HepG2 (cell line): Measurements from ENCODE around the gene ZBTB21. TPM values are rescaled to one million over a fixed set of nuclear protein-coding genes. Genes with fewer than 3 reads are reported as not detected.
A peak's percentile ranks its signal among the peaks of the same experiment; 100 is the strongest.

Experiments
- BORCS8-MEF2B ChIP-seq: sonication (generic); formaldehyde crosslinking; IDR thresholded peaks from 2 replicates; pipeline ENCODE4 v1.8.0; 2022; ENCODE audit warnings: mild to moderate bottlenecking, missing genetic modification reagents
- DR1 ChIP-seq: sonication (generic); formaldehyde crosslinking; IDR thresholded peaks from 2 replicates; pipeline ENCODE4 v1.8.0; 2021; ENCODE audit warnings: mild to moderate bottlenecking, missing genetic modification reagents, inconsistent platforms
- EHMT2 ChIP-seq: fragments of 200-600 bp; sonication (generic); IDR thresholded peaks from 2 replicates; pipeline ENCODE4 v1.7.0; 2017; ENCODE audit warnings: antibody characterized with exemption, low read depth, low read length, borderline replicate concordance
- FLYWCH1 ChIP-seq: sonication (generic); formaldehyde crosslinking; IDR thresholded peaks from 2 replicates; pipeline ENCODE4 v1.8.1; 2023; ENCODE audit warnings: mild to moderate bottlenecking, missing genetic modification reagents
- FOXO1 ChIP-seq: sonication (generic); formaldehyde crosslinking; IDR thresholded peaks from 2 replicates; pipeline ENCODE4 v1.4.0; 2020; ENCODE audit warnings: missing genetic modification reagents
- HNRNPH1 ChIP-seq: fragments of 200-400 bp; formaldehyde crosslinking; optimal IDR thresholded peaks from 2 replicates; pipeline ENCODE3; 2017; ENCODE audit warnings: mild to moderate bottlenecking, low read depth, low read length
- HOXA7 ChIP-seq: sonication (generic); formaldehyde crosslinking; IDR thresholded peaks from 2 replicates; pipeline ENCODE4 v1.8.1; 2022; ENCODE audit warnings: mild to moderate bottlenecking, missing genetic modification reagents, moderate library complexity
- ISL2 ChIP-seq: sonication (generic); formaldehyde crosslinking; IDR thresholded peaks from 2 replicates; pipeline ENCODE4 v1.5.0; 2020; ENCODE audit warnings: missing genetic modification reagents
- JUN ChIP-seq: sonication (generic); formaldehyde crosslinking; IDR thresholded peaks from 2 replicates; pipeline ENCODE4 v1.4.0; 2020; ENCODE audit warnings: mild to moderate bottlenecking, missing genetic modification reagents
- MED1 ChIP-seq: sonication (generic); formaldehyde crosslinking; IDR thresholded peaks from 2 replicates; pipeline ENCODE4 v1.4.0; 2020; ENCODE audit warnings: missing genetic modification reagents
- MTF1 ChIP-seq: sonication (generic); formaldehyde crosslinking; IDR thresholded peaks from 2 replicates; pipeline ENCODE4 v1.5.0; 2020; ENCODE audit warnings: missing genetic modification reagents
- ZIK1 ChIP-seq: sonication (generic); formaldehyde crosslinking; IDR thresholded peaks from 2 replicates; pipeline ENCODE4 v1.5.0; 2020; ENCODE audit warnings: mild to moderate bottlenecking, low read depth, missing genetic modification reagents, borderline replicate concordance
- ZNF160 ChIP-seq: sonication (generic); formaldehyde crosslinking; IDR thresholded peaks from 2 replicates; pipeline ENCODE4 v1.8.0; 2022; ENCODE audit warnings: mild to moderate bottlenecking, inconsistent platforms, missing genetic modification reagents
- ZNF34 ChIP-seq: sonication (generic); formaldehyde crosslinking; IDR thresholded peaks from 2 replicates; pipeline ENCODE4 v1.4.0; 2020; ENCODE audit warnings: mild to moderate bottlenecking, missing genetic modification reagents, borderline replicate concordance
- ZNF776 ChIP-seq: sonication (generic); formaldehyde crosslinking; IDR thresholded peaks from 2 replicates; pipeline ENCODE4 v1.4.0; 2020; ENCODE audit warnings: mild to moderate bottlenecking, missing genetic modification reagents
- ZSCAN9 ChIP-seq: IDR thresholded peaks from 2 replicates; pipeline ENCODE4 v1.6.1; 2016; ENCODE audit warnings: borderline replicate concordance
- polyA plus RNA-seq, 8 experiments: library from polyadenylated mRNA; depleted of rRNA in 3 of 8; stranded (reverse) in 7 of 8; unstranded in 1 of 8; fragments of >200 nt; fragmentation: Illumina TruSeq in 4 of 8; extraction: Trizol in 4 of 8; gene quantifications; 2 replicates each; pipeline versions ENCODE4 v1.2.1 to v1.2.3, GENCODE V29; 2011 to 2016; ENCODE audit warnings: low read depth in 4 of 8, missing spikeins in 1 of 8, mixed read lengths in 1 of 8; ENCODE audit not compliant: insufficient read depth in 1 of 8
- total RNA-seq, 5 experiments: library from RNA; depleted of rRNA; stranded (reverse); fragments of >200 nt; fragmentation: Illumina TruSeq; extraction: Trizol; gene quantifications; 2 replicates each; pipeline ENCODE4 v1.2.3, GENCODE V29; 2016; ENCODE audit warnings: low read depth in 1 of 5
- TF ChIP-seq, protein P1 (sequence below): sonication (generic); formaldehyde crosslinking; IDR thresholded peaks from 2 replicates; pipeline ENCODE4 v1.5.0; 2020; ENCODE audit warnings: missing genetic modification reagents
- TF ChIP-seq, protein P2 (sequence below): sonication (generic); formaldehyde crosslinking; IDR thresholded peaks from 2 replicates; pipeline ENCODE4 v1.8.0; 2022; ENCODE audit warnings: mild to moderate bottlenecking, missing genetic modification reagents
- TF ChIP-seq, protein P3 (sequence below): IDR thresholded peaks from 2 replicates; pipeline ENCODE4 v1.6.1; 2016; ENCODE audit warnings: mild to moderate bottlenecking
- TF ChIP-seq, protein P4 (sequence below): sonication (generic); formaldehyde crosslinking; IDR thresholded peaks from 2 replicates; pipeline ENCODE4 v1.5.1; 2020; ENCODE audit warnings: mild to moderate bottlenecking, missing genetic modification reagents
- TF ChIP-seq, protein P5 (sequence below): IDR thresholded peaks from 2 replicates; pipeline ENCODE4 v1.6.1; 2016; ENCODE audit warnings: low read depth, borderline replicate concordance

The ZBTB21 gene
- total and polyA plus RNA-seq, 2 of the 13 experiments (the other 11 are each of a cell fraction or from before 2014, with no cell fraction given): 4.5 to 6.1 TPM

DNA sequence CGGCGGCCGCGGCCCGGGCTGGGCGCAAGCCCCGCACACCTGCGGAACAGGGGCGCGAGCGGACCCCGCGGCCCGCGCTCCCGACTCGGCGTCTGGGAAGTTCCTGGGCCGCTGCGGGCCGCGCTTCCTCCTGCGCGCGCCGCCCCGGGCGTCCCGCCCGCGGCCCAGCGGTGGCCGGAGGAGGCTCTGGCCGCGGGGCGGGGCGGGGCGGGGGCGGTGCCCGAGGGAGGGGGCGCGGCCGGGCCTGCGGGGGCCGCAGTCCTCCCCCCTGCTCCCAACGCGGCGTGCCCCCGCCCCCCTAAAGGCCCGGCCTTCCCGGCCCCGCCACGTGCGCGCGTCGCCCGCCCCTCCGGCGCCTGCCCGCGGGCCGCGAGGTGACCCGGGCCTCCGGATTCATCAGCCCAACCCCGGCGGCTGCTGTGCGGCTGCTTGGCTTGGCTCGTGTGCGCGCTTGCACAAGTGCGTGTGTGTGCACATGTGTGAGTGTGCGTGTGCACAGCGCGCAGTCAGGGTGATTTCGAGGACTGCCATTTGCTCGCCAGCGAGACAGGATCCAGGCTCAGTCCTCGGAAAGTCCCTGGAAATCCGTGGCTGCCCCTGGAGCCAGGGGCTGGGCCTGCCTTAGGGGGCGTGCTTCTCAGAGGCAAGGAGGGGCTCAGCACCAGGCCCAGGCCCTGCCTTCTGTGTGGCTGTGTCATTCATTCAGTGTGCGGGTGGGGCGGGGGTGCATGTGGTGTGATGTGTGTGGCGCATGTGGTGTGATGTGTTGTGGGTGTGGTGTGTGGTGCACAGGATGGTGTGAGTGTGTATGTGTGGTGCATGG is 56.1 kb downstream of the ZBTB21 start, which contains the start of gene C2CD2 (continued):
- TF ChIP-seq, protein P1, sequence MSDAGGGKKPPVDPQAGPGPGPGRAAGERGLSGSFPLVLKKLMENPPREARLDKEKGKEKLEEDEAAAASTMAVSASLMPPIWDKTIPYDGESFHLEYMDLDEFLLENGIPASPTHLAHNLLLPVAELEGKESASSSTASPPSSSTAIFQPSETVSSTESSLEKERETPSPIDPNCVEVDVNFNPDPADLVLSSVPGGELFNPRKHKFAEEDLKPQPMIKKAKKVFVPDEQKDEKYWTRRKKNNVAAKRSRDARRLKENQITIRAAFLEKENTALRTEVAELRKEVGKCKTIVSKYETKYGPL (CRISPR knock-in tag): 0 out of 2 replicates have a peak, but pooled peaks have one; percentile 40
- TF ChIP-seq ZSCAN9 (no peak), EHMT2 (no peak), ZNF34 (CRISPR knock-in tag) (0 out of 2 replicates have a peak, but pooled peaks have one; percentile 20), JUN (CRISPR knock-in tag) (no peak), ZNF776 (CRISPR knock-in tag) (no peak), ZIK1 (CRISPR knock-in tag) (0 out of 2 replicates have a peak, but pooled peaks have one; percentile 53), MED1 (no peak), HOXA7 (CRISPR knock-in tag) (no peak), FOXO1 (CRISPR knock-in tag) (no peak), FLYWCH1 (peak; percentile 81; the same call in 1 of the 2 replicates), HNRNPH1 (no peak), ISL2 (CRISPR knock-in tag) (no peak), MTF1 (CRISPR knock-in tag) (0 out of 2 replicates have a peak, but pooled peaks have one; percentile 23), ZNF160 (CRISPR knock-in tag) (no peak; the same call in 1 of the 2 replicates), DR1 (no peak), BORCS8-MEF2B (CRISPR knock-in tag) (peak; percentile 82; the same call in 1 of the 2 replicates)
- TF ChIP-seq, protein P2, sequence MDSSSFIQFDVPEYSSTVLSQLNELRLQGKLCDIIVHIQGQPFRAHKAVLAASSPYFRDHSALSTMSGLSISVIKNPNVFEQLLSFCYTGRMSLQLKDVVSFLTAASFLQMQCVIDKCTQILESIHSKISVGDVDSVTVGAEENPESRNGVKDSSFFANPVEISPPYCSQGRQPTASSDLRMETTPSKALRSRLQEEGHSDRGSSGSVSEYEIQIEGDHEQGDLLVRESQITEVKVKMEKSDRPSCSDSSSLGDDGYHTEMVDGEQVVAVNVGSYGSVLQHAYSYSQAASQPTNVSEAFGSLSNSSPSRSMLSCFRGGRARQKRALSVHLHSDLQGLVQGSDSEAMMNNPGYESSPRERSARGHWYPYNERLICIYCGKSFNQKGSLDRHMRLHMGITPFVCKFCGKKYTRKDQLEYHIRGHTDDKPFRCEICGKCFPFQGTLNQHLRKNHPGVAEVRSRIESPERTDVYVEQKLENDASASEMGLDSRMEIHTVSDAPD (CRISPR knock-in tag): no peak
- TF ChIP-seq, protein P3, sequence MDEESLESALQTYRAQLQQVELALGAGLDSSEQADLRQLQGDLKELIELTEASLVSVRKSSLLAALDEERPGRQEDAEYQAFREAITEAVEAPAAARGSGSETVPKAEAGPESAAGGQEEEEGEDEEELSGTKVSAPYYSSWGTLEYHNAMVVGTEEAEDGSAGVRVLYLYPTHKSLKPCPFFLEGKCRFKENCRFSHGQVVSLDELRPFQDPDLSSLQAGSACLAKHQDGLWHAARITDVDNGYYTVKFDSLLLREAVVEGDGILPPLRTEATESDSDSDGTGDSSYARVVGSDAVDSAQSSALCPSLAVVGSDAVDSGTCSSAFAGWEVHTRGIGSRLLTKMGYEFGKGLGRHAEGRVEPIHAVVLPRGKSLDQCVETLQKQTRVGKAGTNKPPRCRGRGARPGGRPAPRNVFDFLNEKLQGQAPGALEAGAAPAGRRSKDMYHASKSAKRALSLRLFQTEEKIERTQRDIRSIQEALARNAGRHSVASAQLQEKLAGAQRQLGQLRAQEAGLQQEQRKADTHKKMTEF (CRISPR knock-in tag): peak; percentile 31; the same call in 1 of the 2 replicates
- TF ChIP-seq, protein P4, sequence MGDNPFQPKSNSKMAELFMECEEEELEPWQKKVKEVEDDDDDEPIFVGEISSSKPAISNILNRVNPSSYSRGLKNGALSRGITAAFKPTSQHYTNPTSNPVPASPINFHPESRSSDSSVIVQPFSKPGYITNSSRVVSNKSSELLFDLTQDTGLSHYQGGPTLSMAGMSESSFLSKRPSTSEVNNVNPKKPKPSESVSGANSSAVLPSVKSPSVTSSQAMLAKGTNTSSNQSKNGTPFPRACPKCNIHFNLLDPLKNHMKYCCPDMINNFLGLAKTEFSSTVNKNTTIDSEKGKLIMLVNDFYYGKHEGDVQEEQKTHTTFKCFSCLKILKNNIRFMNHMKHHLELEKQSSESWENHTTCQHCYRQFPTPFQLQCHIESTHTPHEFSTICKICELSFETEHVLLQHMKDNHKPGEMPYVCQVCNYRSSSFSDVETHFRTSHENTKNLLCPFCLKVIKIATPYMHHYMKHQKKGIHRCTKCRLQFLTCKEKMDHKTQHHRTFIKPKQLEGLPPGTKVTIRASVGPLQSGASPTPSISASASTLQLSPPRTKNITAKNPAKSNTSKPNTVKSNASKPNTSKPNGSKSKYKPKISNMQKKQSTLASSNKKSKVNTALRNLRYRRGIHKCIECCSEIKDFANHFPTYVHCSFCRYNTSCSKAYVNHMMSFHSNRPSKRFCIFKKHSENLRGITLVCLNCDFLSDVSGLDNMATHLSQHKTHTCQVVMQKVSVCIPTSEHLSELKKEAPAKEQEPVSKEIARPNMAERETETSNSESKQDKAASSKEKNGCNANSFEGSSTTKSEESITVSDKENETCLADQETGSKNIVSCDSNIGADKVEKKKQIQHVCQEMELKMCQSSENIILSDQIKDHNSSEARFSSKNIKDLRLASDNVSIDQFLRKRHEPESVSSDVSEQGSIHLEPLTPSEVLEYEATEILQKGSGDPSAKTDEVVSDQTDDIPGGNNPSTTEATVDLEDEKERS: no peak
- TF ChIP-seq, protein P5, sequence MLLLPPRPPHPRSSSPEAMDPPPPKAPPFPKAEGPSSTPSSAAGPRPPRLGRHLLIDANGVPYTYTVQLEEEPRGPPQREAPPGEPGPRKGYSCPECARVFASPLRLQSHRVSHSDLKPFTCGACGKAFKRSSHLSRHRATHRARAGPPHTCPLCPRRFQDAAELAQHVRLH (CRISPR knock-in tag): 0 out of 2 replicates have a peak, but pooled peaks have one; percentile 13
